ENCODE results near the gene TMEM183A. TPM values are rescaled to one million over a fixed set of nuclear protein-coding genes. Genes with fewer than 3 reads are reported as not detected.

The TMEM183A gene
- total RNA-seq, 1 donor from 2014 or later = 131 TPM

GRCh38 chr1:203072002-203072602 is 64.9 kb downstream of the TMEM183A start:
- DNase-seq = no peak

DNA sequence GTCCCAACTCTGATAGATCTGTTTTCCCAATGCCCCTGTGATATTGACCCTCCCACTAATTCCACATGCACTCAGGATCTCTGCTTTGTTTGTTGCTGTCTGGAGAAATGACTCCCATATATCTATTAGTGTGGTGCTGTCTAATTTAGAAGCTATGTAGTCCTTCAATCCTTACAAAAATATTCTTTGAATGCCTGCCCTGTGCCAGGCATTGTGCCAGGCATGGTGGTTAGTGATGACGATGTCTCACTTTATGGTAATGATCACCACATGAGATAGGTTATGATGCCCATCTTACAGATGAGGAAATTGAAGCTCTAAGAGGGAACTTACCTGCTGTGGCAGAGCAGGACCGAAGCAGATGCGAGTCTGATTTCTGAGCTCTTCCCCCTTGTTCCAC is 65.7 kb downstream of the TMEM183A start:
- DNase-seq = no peak

GRCh38 chr1:203073469-203073868 is 66.3 kb downstream of the TMEM183A start:
- no peak for DNase-seq

Other genes starting within 250 kb of the TMEM183A start
- 169 TPM for gene KDM5B, start 199.0 kb upstream of the TMEM183A start, total RNA-seq
- gene PCAT6, start 196.4 kb upstream of the TMEM183A start, total RNA-seq = not detected
- 15.3 TPM for gene RABIF, start 118.2 kb upstream of the TMEM183A start, total RNA-seq
- gene KLHL12, start 80.1 kb upstream of the TMEM183A start, total RNA-seq = 37.0 TPM
- gene ADIPOR1, start 49.1 kb upstream of the TMEM183A start, total RNA-seq = 54.6 TPM
- gene CYB5R1, start 40.1 kb upstream of the TMEM183A start, total RNA-seq = 19.5 TPM
- gene PPFIA4, start 19.1 kb downstream of the TMEM183A start, total RNA-seq = 11.1 TPM
- not detected for gene MYOG, start 78.6 kb downstream of the TMEM183A start, total RNA-seq
- 24.0 TPM for gene ADORA1, start 120.4 kb downstream of the TMEM183A start, total RNA-seq
- not detected for gene MYBPH, start 168.5 kb downstream of the TMEM183A start, total RNA-seq
- gene CHI3L1, start 179.3 kb downstream of the TMEM183A start, total RNA-seq = 1.6 TPM
- gene CHIT1, start 222.3 kb downstream of the TMEM183A start, total RNA-seq = not detected